ENCODE results near the gene EDN1. TPM values are rescaled to one million over a fixed set of nuclear protein-coding genes. Genes with fewer than 3 reads are reported as not detected.

The EDN1 gene
- total RNA-seq, 4 donors from 2014 or later: 2.8 to 13.8 (median 7.7) TPM

DNA sequence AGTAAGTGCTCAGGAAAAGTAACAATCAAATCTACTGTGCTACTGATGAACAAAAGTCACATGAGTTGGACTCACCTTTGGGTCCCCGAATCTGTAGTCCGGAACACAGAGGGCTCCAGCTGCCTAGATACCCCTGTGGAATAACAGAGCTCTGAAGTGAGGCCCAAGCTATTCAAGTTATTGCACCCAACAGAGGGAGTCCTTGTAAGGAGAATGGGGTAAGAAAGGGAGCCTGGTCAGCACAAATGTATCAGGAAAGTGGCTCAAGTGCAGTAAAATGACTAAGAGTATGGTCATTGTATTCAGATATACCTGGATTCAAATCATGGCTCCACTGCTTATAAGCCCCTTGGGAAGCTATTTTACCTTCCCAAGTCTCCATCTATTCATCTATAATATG is 20.9 kb downstream of the EDN1 start:
- H3K27ac ChIP-seq: no peak overlapping the region
- no peaks in the 10 kb centered on the region for H3K9me3 ChIP-seq
- TF ChIP-seq, protein P1, sequence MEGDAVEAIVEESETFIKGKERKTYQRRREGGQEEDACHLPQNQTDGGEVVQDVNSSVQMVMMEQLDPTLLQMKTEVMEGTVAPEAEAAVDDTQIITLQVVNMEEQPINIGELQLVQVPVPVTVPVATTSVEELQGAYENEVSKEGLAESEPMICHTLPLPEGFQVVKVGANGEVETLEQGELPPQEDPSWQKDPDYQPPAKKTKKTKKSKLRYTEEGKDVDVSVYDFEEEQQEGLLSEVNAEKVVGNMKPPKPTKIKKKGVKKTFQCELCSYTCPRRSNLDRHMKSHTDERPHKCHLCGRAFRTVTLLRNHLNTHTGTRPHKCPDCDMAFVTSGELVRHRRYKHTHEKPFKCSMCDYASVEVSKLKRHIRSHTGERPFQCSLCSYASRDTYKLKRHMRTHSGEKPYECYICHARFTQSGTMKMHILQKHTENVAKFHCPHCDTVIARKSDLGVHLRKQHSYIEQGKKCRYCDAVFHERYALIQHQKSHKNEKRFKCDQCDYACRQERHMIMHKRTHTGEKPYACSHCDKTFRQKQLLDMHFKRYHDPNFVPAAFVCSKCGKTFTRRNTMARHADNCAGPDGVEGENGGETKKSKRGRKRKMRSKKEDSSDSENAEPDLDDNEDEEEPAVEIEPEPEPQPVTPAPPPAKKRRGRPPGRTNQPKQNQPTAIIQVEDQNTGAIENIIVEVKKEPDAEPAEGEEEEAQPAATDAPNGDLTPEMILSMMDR (IDR thresholded peaks at IDR 0.05): no peak
- TF ChIP-seq POLR2A (IDR thresholded peaks at IDR 0.05): no peak
- no peak overlapping the region for H3K4me3 ChIP-seq
- H3K4me1 ChIP-seq: no peaks in the 10 kb centered on the region
- no peak for DNase-seq
- intact Hi-C loops (cut with DNase I; ENCODE audit: low total_unique reads): no loop called here
- H3K27me3 ChIP-seq: no peaks in the 10 kb centered on the region
- no peaks in the 10 kb centered on the region for H3K36me3 ChIP-seq

DNA sequence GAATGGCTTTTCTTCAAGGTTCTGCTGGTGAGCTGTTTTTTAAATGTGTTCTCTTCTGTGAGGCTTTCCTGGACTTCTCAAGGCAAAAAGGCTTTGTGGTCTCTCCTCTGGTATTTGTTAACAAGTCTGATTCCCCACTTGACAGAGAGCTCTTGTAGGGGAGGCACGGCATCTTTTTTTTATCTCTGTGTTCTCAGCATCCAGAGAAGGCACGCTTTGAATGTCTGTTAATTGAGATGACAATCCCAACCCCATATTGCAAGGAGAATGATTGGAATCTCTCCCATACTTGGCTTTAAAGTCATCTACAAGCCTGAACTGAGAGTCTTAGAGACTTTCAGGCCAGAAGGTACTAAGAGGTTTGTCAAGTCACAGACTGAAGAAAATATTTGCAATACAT is 22.6 kb downstream of the EDN1 start:
- no peaks in the 10 kb centered on the region for H3K27me3 ChIP-seq
- H3K27ac ChIP-seq: no peak overlapping the region
- no peaks in the 10 kb centered on the region for H3K4me1 ChIP-seq
- no peaks in the 10 kb centered on the region for H3K36me3 ChIP-seq
- no peaks in the 10 kb centered on the region for H3K9me3 ChIP-seq
- no peak overlapping the region for H3K4me3 ChIP-seq
- TF ChIP-seq POLR2A (IDR thresholded peaks at IDR 0.05): no peak
- TF ChIP-seq, protein P1 (IDR thresholded peaks at IDR 0.05): no peak
- DNase-seq: no peak
- intact Hi-C loops (cut with DNase I; ENCODE audit: low total_unique reads): no loop called here

DNA sequence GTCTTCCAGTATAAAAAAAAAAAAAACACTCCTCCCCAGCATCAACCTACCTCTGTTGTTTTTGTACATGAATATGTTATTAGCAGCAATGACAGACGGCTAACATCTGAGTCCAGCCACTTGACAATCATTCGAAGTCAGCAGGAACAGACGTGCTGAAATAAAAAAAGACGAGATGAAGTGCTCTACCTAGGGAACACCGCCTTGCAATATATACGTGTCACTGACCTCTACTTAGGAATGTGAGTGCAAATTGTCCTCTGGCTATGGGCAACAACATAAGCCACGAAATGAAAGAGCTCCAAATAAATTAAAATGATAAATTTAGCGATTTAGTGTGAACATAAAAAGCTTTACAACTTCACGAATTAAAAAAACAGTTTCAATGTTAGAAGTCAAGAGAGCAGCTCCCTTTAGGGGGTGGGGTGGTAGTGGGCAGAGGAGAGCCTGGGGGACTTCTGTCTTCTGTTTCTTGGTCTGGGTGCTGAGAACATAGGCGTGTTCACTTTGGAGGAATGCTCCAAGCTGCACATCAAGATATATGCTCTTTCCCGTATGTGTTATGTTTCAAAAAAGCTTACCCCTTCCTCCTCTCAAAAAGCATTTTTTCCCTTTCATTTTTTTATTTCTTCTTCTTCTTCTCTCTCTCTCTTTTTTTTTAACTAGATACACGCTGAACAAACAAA is 23.3 kb downstream of the EDN1 start:
- Histone ChIP-seq H3K36me3 (no peaks in the 10 kb centered on the region), H3K27ac (no peak overlapping the region), H3K9me3 (no peaks in the 10 kb centered on the region), H3K4me1 (no peaks in the 10 kb centered on the region), H3K4me3 (no peak overlapping the region), H3K27me3 (no peaks in the 10 kb centered on the region)
- TF ChIP-seq, protein P1 (IDR thresholded peaks at IDR 0.05): no peak
- no peak for TF ChIP-seq POLR2A (IDR thresholded peaks at IDR 0.05)
- no peak for DNase-seq
- intact Hi-C loops (cut with DNase I; ENCODE audit: low total_unique reads): no loop called here

DNA sequence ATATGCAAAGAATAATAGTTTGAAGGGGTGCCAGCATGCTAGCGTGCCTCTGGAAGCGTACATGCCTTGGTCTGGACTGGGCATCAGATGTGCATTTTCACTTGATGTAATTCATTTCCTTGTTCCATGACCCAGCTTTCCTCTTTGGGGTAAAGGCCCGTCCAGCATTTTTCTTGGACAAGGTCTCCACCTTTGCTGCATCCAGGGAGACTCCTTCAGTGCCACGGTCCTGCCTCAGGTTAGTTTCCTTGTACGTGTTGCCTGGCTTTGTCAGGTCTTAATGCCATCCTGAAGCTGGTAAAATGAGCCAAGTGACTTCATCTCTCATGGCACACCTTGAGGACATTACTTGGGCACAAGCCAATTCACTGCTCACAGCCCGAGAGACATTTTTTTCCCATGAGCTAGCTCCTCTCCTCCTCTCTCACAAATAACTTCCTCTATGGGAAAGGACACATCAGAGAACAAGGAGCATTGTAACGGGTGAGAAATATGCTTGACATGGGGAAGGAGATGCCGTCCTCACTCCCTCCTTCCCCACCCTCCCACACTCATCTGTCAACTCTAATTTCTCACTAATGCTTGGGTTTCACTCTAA is 23.9 kb downstream of the EDN1 start:
- no peak for TF ChIP-seq POLR2A (IDR thresholded peaks at IDR 0.05)
- TF ChIP-seq, protein P1 (IDR thresholded peaks at IDR 0.05): no peak
- H3K4me3 ChIP-seq: no peak overlapping the region
- intact Hi-C loops (cut with DNase I; ENCODE audit: low total_unique reads): no loop called here

DNA sequence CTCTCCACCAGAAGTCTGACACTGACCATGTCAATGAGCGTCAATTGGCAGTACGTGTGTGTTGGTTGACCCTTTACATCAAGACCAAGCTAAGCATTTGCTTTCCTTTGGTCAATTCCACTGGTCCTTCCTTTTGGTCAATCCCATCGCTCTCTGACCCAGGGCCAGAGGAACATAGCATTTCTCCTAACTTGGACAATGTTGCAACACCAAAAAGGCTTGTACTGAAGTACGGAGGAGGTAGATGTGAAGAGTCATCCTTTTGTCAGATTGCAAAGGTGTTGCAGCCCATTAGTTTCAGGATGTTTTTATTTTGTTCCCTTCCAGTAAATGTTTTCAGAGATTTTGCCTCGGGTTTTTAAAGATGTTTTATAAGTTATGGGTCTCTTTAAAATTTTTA is 24.6 kb downstream of the EDN1 start:
- TF ChIP-seq POLR2A (IDR thresholded peaks at IDR 0.05): no peak
- no peak overlapping the region for H3K4me3 ChIP-seq
- H3K36me3 ChIP-seq: no peaks in the 10 kb centered on the region
- H3K27me3 ChIP-seq: no peaks in the 10 kb centered on the region
- H3K27ac ChIP-seq: no peak overlapping the region
- H3K9me3 ChIP-seq: no peaks in the 10 kb centered on the region
- intact Hi-C loops (cut with DNase I; ENCODE audit: low total_unique reads): no loop called here
- no peak for DNase-seq
- H3K4me1 ChIP-seq: no peaks in the 10 kb centered on the region

More for the DNA sequence above, 23.9 kb downstream of the EDN1 start:
- no peaks in the 10 kb centered on the region for H3K36me3 ChIP-seq
- no peak overlapping the region for H3K27ac ChIP-seq
- no peaks in the 10 kb centered on the region for H3K4me1 ChIP-seq
- no peaks in the 10 kb centered on the region for H3K9me3 ChIP-seq
- H3K27me3 ChIP-seq: no peaks in the 10 kb centered on the region
- DNase-seq: no peak
